K562 (cell line): ENCODE results near the gene RGS19. TPM values are rescaled to one million over a fixed set of nuclear protein-coding genes. Genes with fewer than 3 reads are reported as not detected.
A peak's percentile ranks its signal among the peaks of the same experiment; 100 is the strongest.

Experiments used
- ATAC-seq: fragments of 200-7000 bp; cut with Tn5 transposase; 3 replicates; pipeline ENCODE4 v1.9.1; 2020; ENCODE audit warnings: moderate library complexity
- BruUV-seq: library from RNA; stranded (reverse); fragments of 400-500 nt; replicated peaks from 2 replicates; lab custom pipeline; 2021; lab: Mats Ljungman, UMichigan
- CTCF ChIA-PET: fragments of 300-600 bp; formaldehyde crosslinking; extraction: SDS; loops from one replicate; lab custom pipeline; 2021; ENCODE audit warnings: low intra/inter-chr PET ratio; lab: Yijun Ruan, JAX
- POLR2A ChIA-PET: fragments of 300-600, 350-650 bp; sonication (Branson Sonifier 250); formaldehyde crosslinking; extraction: SDS; loops from one replicate; lab custom pipeline; 2021; ENCODE audit warnings: antibody characterized with exemption, inconsistent platforms; lab: Yijun Ruan, JAX
- DNase-seq, 4 experiments: peaks; one replicate each; pipeline versions ENCODE4 v3.0.0 to v3.0.0-alpha.2; 2011 to 2018; ENCODE audit warnings: low spot score in 3 of 4, mixed read lengths in 3 of 4; ENCODE audit errors: extremely low read depth in 1 of 4
- FAIRE-seq: peaks from 2 replicates; lab custom pipeline; 2011; peaks lifted over from hg19 to GRCh38; lab: Jason Lieb, UNC
- H2AFZ ChIP-seq: 2 replicates; pipeline ENCODE4 v1.6.0; 2011; ENCODE audit warnings: low read depth, low read length, control low read depth, inconsistent platforms
- H3K27ac ChIP-seq: fragments of 200-600 bp; 3 replicates; pipeline ENCODE4 v1.8.0; 2011; ENCODE audit warnings: low read depth, mild to moderate bottlenecking, control low read depth, inconsistent platforms, low read length, moderate library complexity, mixed read lengths; ENCODE audit errors: extremely low read depth
- H3K27me3 ChIP-seq, 2 experiments: fragments of 300-600 bp in 1 of 2; 2 replicates in 1 of 2; 3 replicates in 1 of 2; pipeline versions ENCODE4 v1.6.0 to v1.8.0; 2011; ENCODE audit warnings: inconsistent platforms in 2 of 2, low read length in 2 of 2, mild to moderate bottlenecking in 1 of 2, mixed read lengths in 1 of 2, moderate library complexity in 1 of 2; ENCODE audit not compliant: control insufficient read depth in 2 of 2, insufficient read depth in 2 of 2
- H3K36me3 ChIP-seq: fragments of 300-600 bp; 3 replicates; pipeline ENCODE4 v1.8.0; 2011; ENCODE audit warnings: mild to moderate bottlenecking, low read length, inconsistent platforms; ENCODE audit not compliant: control insufficient read depth, insufficient read depth
- H3K4me1 ChIP-seq, 2 experiments: fragments of 200-600 bp in 1 of 2; replicated peaks in 1 of 2; 2 replicates in 1 of 2; 3 replicates in 1 of 2; pipeline versions ENCODE4 v1.5.1 to v1.8.0; 2011; ENCODE audit warnings: inconsistent platforms in 2 of 2, low read length in 2 of 2, mild to moderate bottlenecking in 1 of 2, mixed read lengths in 1 of 2, moderate library complexity in 1 of 2; ENCODE audit not compliant: control insufficient read depth in 2 of 2, insufficient read depth in 2 of 2
- H3K4me2 ChIP-seq: 2 replicates; pipeline ENCODE4 v1.6.1; 2011; ENCODE audit warnings: low read length, control low read depth, inconsistent platforms, mixed read lengths; ENCODE audit not compliant: insufficient read depth
- H3K4me3 ChIP-seq: fragments of 200-600 bp; sonication (generic), shearing (Covaris generic); 2 replicates; pipeline ENCODE4 v1.5.1; 2016; ENCODE audit warnings: control low read depth, inconsistent platforms
- H3K79me2 ChIP-seq: fragments of 200-600 bp; 3 replicates; pipeline ENCODE4 v1.8.0; 2011; ENCODE audit warnings: low read length, inconsistent platforms; ENCODE audit not compliant: control insufficient read depth, insufficient read depth
- H3K9ac ChIP-seq, 2 experiments: 2 replicates each; pipeline versions ENCODE4 v1.6.0 to v1.6.1; 2011; ENCODE audit warnings: low read depth in 2 of 2, low read length in 2 of 2, control low read depth in 1 of 2, inconsistent platforms in 1 of 2, mild to moderate bottlenecking in 1 of 2, mixed read lengths in 1 of 2; ENCODE audit not compliant: insufficient read depth in 1 of 2
- H3K9me1 ChIP-seq: one replicate; pipeline ENCODE4 v1.6.0; 2011; ENCODE audit warnings: inconsistent platforms, mild to moderate bottlenecking, low read length, moderate library complexity; ENCODE audit not compliant: control insufficient read depth, insufficient read depth
- H3K9me3 ChIP-seq: replicated peaks from 2 replicates; pipeline ENCODE4 v1.5.1; 2011; ENCODE audit warnings: low read depth, low read length, inconsistent platforms; ENCODE audit not compliant: control insufficient read depth, insufficient read depth
- H4K20me1 ChIP-seq: replicated peaks from 2 replicates; pipeline ENCODE4 v1.6.1; 2011; ENCODE audit warnings: low read length, inconsistent platforms, mixed read lengths; ENCODE audit not compliant: control insufficient read depth, insufficient read depth
- BRCA1 ChIP-seq, 2 experiments: fragments of 450-650 bp in 1 of 2; sonication (generic) in 1 of 2; formaldehyde crosslinking in 1 of 2; IDR thresholded peaks; 2 replicates each; pipeline versions ENCODE4 v1.5.0 to v1.6.1; 2017 to 2020; ENCODE audit warnings: mild to moderate bottlenecking in 1 of 2, missing genetic modification reagents in 1 of 2
- WGBS: fragments of 100-300 bp; shearing (Covaris generic); methylation state at CpG from one replicate; pipeline ENCODE4 v1.1.6; 2016; ENCODE audit warnings: low coverage, mixed read lengths; ENCODE audit not compliant: insufficient coverage; ENCODE audit errors: missing lambda C conversion rate; 5-methylcytosine and 5-hydroxymethylcytosine counted together
- in situ Hi-C: fragments of 300-500 bp; cut with MboI; formaldehyde crosslinking; loops from 4 replicates; pipeline ENCODE4 v1.15.0; 2018; ENCODE audit warnings: inconsistent platforms, mixed read lengths
- intact Hi-C: fragments of 100-400 bp; cut with micrococcal nuclease; formaldehyde crosslinking; loops from 2 replicates; pipeline ENCODE4 v1.14.2; 2022
- polyA plus RNA-seq, 8 experiments: library from polyadenylated mRNA; depleted of rRNA in 4 of 8; stranded (reverse) in 5 of 8; unstranded in 3 of 8; fragments of >200 nt; fragmentation: Nextera tagmentation in 2 of 8; fragmentation: Illumina TruSeq in 1 of 8; extraction: Ambion mirVana in 2 of 8; extraction: Trizol in 1 of 8; gene quantifications; 2 replicates each; pipeline versions ENCODE4 v1.2.1 to v1.2.3, GENCODE V29; 2011 to 2014; ENCODE audit warnings: inconsistent platforms in 1 of 8, missing spikeins in 1 of 8
- total RNA-seq, 7 experiments: library from RNA; depleted of rRNA in 6 of 7; stranded (reverse); fragments of >200 nt in 6 of 7; fragmentation: Illumina TruSeq in 2 of 7; extraction: Trizol in 2 of 7; gene quantifications; 2 replicates each; pipeline versions ENCODE4 v1.2.1 to v1.2.3, GENCODE V29; 2011 to 2021; ENCODE audit warnings: low replicate concordance in 1 of 7
- TF ChIP-seq, protein P1 (sequence below): sonication (generic); formaldehyde crosslinking; IDR thresholded peaks from 2 replicates; pipeline ENCODE4 v1.8.1; 2023; ENCODE audit warnings: mild to moderate bottlenecking, missing genetic modification reagents

RGS19 gene
- total and polyA plus RNA-seq, 9 of the 15 experiments (the other 6 are each of a cell fraction or from before 2014, with no cell fraction given), result 0.41 to 23.7 (median 14.6) TPM

DNA sequence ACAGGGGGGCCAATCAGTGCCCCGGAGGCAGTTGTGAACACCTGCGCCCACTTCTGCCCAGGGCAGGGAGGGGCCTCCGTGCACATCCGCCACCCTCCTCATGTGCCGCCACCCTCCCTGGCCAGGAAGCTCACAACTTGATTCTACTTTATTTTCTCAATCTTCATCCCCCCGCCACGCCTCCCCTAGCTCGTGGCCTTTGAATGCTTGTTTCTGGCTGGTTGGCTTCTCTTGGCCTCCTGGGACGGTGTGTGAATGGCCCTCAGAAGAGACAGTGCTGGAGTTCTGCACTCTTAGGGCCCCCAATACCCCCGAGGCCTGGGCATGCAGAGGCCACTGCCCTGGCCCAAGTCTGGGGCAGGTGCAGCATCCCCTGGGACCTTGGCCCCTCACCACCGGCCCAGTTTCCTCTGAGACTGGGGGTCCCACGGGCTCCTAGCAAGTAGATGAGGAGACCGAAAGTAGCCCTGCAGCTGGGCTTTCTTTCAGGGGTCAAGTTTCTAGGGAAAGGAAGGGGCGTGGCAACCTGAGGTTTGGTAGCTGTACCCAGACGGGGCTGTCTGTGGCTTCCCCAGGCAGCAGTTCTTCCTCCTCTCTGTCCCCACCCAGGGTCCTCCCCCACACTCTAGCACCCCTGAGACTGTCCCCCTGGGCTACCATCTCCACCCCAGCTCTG lies 1.3 kb downstream of the RGS19 start:
- H3K9me3 ChIP-seq, result no peaks in the 10 kb centered on the region
- ChIA-PET CTCF (no interaction called here), POLR2A (no interaction called here)
- H3K36me3 ChIP-seq, result peaks cover 8% of the 10 kb centered on the region; the same call in 1 of the 3 replicates
- peaks cover 10% of the 10 kb centered on the region; the same call in 2 of the 3 replicates for H3K79me2 ChIP-seq
- TF ChIP-seq, protein P1, sequence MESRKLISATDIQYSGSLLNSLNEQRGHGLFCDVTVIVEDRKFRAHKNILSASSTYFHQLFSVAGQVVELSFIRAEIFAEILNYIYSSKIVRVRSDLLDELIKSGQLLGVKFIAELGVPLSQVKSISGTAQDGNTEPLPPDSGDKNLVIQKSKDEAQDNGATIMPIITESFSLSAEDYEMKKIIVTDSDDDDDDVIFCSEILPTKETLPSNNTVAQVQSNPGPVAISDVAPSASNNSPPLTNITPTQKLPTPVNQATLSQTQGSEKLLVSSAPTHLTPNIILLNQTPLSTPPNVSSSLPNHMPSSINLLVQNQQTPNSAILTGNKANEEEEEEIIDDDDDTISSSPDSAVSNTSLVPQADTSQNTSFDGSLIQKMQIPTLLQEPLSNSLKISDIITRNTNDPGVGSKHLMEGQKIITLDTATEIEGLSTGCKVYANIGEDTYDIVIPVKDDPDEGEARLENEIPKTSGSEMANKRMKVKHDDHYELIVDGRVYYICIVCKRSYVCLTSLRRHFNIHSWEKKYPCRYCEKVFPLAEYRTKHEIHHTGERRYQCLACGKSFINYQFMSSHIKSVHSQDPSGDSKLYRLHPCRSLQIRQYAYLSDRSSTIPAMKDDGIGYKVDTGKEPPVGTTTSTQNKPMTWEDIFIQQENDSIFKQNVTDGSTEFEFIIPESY (CRISPR knock-in tag), result peak; percentile 79
- TF ChIP-seq BRCA1 (IDR thresholded peaks at IDR 0.05) (no peak), BRCA1 (CRISPR knock-in tag; IDR thresholded peaks at IDR 0.05) (no peak)
- TF ChIP-seq, all 486 proteins: peak for 1
- no TSS peak for BruUV-seq
- DNase-seq (no peak), ATAC-seq (no peak), FAIRE-seq (peak; percentile 26)
- 62% methylated on average over 14 of the region's 15 CpGs for WGBS
- intact Hi-C loops, result no loop called here
- H4K20me1 ChIP-seq, result no peaks in the 10 kb centered on the region
- H3K9me1 ChIP-seq, result no peaks in the 10 kb centered on the region
- H3K27ac ChIP-seq, result no peak overlapping the region
- peaks cover 13 to 83% of the 10 kb centered on the region in 2 experiments; a peak in 4 of 5 replicates for H3K4me1 ChIP-seq
- H3K27me3 ChIP-seq, result no peaks in the 10 kb centered on the region
- peak overlapping the region; percentile 70; the same call in 1 of the 2 replicates for H3K4me2 ChIP-seq
- H2AFZ ChIP-seq, result no peak overlapping the region
- in situ Hi-C loops, result no loop called here
- peak overlapping the region; percentile 78 to 94; a peak in 2 of 4 replicates for H3K9ac ChIP-seq
- H3K4me3 ChIP-seq, result peak overlapping the region; percentile 70; the same call in 1 of the 2 replicates
